SU-DHL-6 (cell line): Measurements from ENCODE around the gene EDAR.

Experiments
- CTCF ChIP-seq: fragments of 200-600 bp; sonication (generic); IDR thresholded peaks from one replicate; pipeline ENCODE4 v1.5.1; 2017; ENCODE audit warnings: antibody characterized with exemption, mild to moderate bottlenecking, low read length, moderate library complexity; ENCODE audit not compliant: insufficient read depth, poor library complexity, severe bottlenecking
- EZH2phosphoT487 ChIP-seq: fragments of 200-600 bp; sonication (generic), shearing (Covaris generic); conservative IDR thresholded peaks from 2 replicates; pipeline ENCODE4 v1.6.1; 2018; ENCODE audit warnings: mild to moderate bottlenecking, antibody characterized with exemption, low read length, moderate library complexity, mixed read lengths

GRCh38 chr2:108935271-108935741, 53.7 kb downstream of the EDAR start:
- TF ChIP-seq CTCF: no peak
- TF ChIP-seq EZH2phosphoT487: no peak
